GM23338 (cell line): Measurements from ENCODE around the gene SHISA9. TPM values are rescaled to one million over a fixed set of nuclear protein-coding genes. Genes with fewer than 3 reads are reported as not detected.

Experiments
- ATAC-seq: fragments of 200-7000 bp; cut with Tn5 transposase; 3 replicates; pipeline ENCODE4 v1.9.1; 2020
- DNase-seq: peaks from one replicate; pipeline ENCODE4 v3.0.0-alpha.2; 2015; ENCODE audit warnings: low spot score
- H2AFZ ChIP-seq: fragments of 200-600 bp; sonication (generic); 2 replicates; pipeline ENCODE4 v1.8.0; 2016; ENCODE audit warnings: antibody characterized with exemption, mild to moderate bottlenecking, moderate library complexity
- H3F3A ChIP-seq: fragments of 200-600 bp; sonication (generic); replicated peaks from 2 replicates; pipeline ENCODE4 v1.8.0; 2017; ENCODE audit warnings: antibody characterized with exemption, mixed run types, low read depth
- H3K27ac ChIP-seq: fragments of 200-600 bp; sonication (generic); 2 replicates; pipeline ENCODE4 v1.6.1; 2016; ENCODE audit warnings: low read depth
- H3K27me3 ChIP-seq: fragments of 200-600 bp; sonication (generic); 2 replicates; pipeline ENCODE4 v1.8.0; 2016; ENCODE audit warnings: mild to moderate bottlenecking, mixed run types, moderate library complexity; ENCODE audit not compliant: insufficient read depth
- H3K36me3 ChIP-seq: fragments of 200-600 bp; sonication (generic); 2 replicates; pipeline ENCODE4 v1.8.0; 2016; ENCODE audit warnings: mild to moderate bottlenecking; ENCODE audit not compliant: insufficient read depth
- H3K4me1 ChIP-seq: fragments of 200-600 bp; sonication (generic); 2 replicates; pipeline ENCODE4 v1.8.0; 2016; ENCODE audit warnings: mild to moderate bottlenecking, moderate library complexity; ENCODE audit not compliant: insufficient read depth
- H3K4me2 ChIP-seq: fragments of 200-600 bp; sonication (generic); 2 replicates; pipeline ENCODE4 v1.7.1; 2017; ENCODE audit warnings: mixed run types
- H3K4me3 ChIP-seq: fragments of 200-600 bp; sonication (generic); 2 replicates; pipeline ENCODE4 v1.6.1; 2016; ENCODE audit warnings: mixed run types
- H3K79me2 ChIP-seq: fragments of 200-600 bp; sonication (generic); replicated peaks from 2 replicates; pipeline ENCODE4 v1.8.0; 2017; ENCODE audit warnings: mild to moderate bottlenecking; ENCODE audit not compliant: insufficient read depth
- H3K9me2 ChIP-seq: fragments of 200-600 bp; sonication (generic); 2 replicates; pipeline ENCODE4 v1.8.0; 2017; ENCODE audit not compliant: insufficient read depth
- H4K20me1 ChIP-seq: fragments of 200-600 bp; sonication (generic); replicated peaks from 2 replicates; pipeline ENCODE4 v1.8.0; 2017; ENCODE audit warnings: mild to moderate bottlenecking; ENCODE audit not compliant: insufficient read depth
- H3K27ac Mint-ChIP-seq: 2 replicates; pipeline ENCODE4 v1.8.0; 2020; ENCODE audit warnings: inconsistent platforms, mild to moderate bottlenecking, moderate library complexity, mixed read lengths
- H3K27me3 Mint-ChIP-seq: 3 replicates; pipeline ENCODE4 v1.8.0; 2022; ENCODE audit warnings: low read depth, mild to moderate bottlenecking, moderate library complexity, mixed read lengths, inconsistent platforms; ENCODE audit not compliant: insufficient read depth, poor library complexity
- H3K36me3 Mint-ChIP-seq: 3 replicates; pipeline ENCODE4 v1.8.0; 2021; ENCODE audit warnings: low read depth, mild to moderate bottlenecking, inconsistent platforms, moderate library complexity, mixed read lengths
- H3K4me1 Mint-ChIP-seq: 3 replicates; pipeline ENCODE4 v1.8.0; 2020; ENCODE audit warnings: mild to moderate bottlenecking, inconsistent platforms, mixed read lengths
- H3K4me3 Mint-ChIP-seq: 3 replicates; pipeline ENCODE4 v1.8.0; 2021; ENCODE audit warnings: moderate library complexity, mild to moderate bottlenecking, inconsistent platforms, mixed read lengths
- H3K9me3 Mint-ChIP-seq: 3 replicates; pipeline ENCODE4 v1.8.0; 2020; ENCODE audit warnings: moderate library complexity, mild to moderate bottlenecking, inconsistent platforms, mixed read lengths
- CREB1 ChIP-seq: fragments of 250-450 bp; sonication (Bioruptor Pico); IDR thresholded peaks from 2 replicates; pipeline ENCODE4 v1.5.0; 2020; ENCODE audit warnings: low read depth, mild to moderate bottlenecking, moderate library complexity
- EZH2 ChIP-seq: fragments of 200-600 bp; sonication (generic); IDR thresholded peaks from one replicate; pipeline ENCODE4 v1.8.0; 2017; ENCODE audit warnings: antibody characterized with exemption, mild to moderate bottlenecking, low read depth; ENCODE audit not compliant: unreplicated experiment
- EZH2phosphoT487 ChIP-seq: fragments of 200-600 bp; sonication (generic); IDR thresholded peaks from one replicate; pipeline ENCODE4 v1.8.1; 2018; ENCODE audit warnings: antibody characterized with exemption; ENCODE audit not compliant: unreplicated experiment
- JUNB ChIP-seq: IDR thresholded peaks from one replicate; pipeline ENCODE4 v1.6.1; 2016; ENCODE audit warnings: antibody characterized with exemption; ENCODE audit not compliant: unreplicated experiment
- NANOG ChIP-seq: IDR thresholded peaks from 2 replicates; pipeline ENCODE4 v1.6.1; 2016; ENCODE audit warnings: antibody characterized with exemption, borderline replicate concordance
- POLR2AphosphoS5 ChIP-seq: IDR thresholded peaks from 2 replicates; pipeline ENCODE4 v1.6.1; 2016; ENCODE audit warnings: antibody characterized with exemption, low read depth
- STAT1 ChIP-seq: IDR thresholded peaks from one replicate; pipeline ENCODE4 v1.6.1; 2016; ENCODE audit warnings: antibody characterized with exemption; ENCODE audit not compliant: unreplicated experiment
- ZNF114 ChIP-seq: fragments of 250-450 bp; sonication (Bioruptor Pico); IDR thresholded peaks from 2 replicates; pipeline ENCODE4 v1.5.0; 2020; ENCODE audit warnings: mild to moderate bottlenecking, moderate library complexity
- ZNF331 ChIP-seq: fragments of 250-450 bp; sonication (Bioruptor Pico); IDR thresholded peaks from 2 replicates; pipeline ENCODE4 v1.5.0; 2020; ENCODE audit warnings: low read depth, mild to moderate bottlenecking, moderate library complexity
- ZNF462 ChIP-seq: fragments of 250-450 bp; sonication (Bioruptor Pico); IDR thresholded peaks from 2 replicates; pipeline ENCODE4 v1.5.0; 2020; ENCODE audit warnings: mild to moderate bottlenecking, moderate library complexity
- polyA plus RNA-seq: library from polyadenylated mRNA; unstranded; fragments of >200 nt; fragmentation: Nextera tagmentation; extraction: Ambion mirVana; gene quantifications from 2 replicates; pipeline ENCODE4 v1.2.1, GENCODE V29; 2016
- total RNA-seq: library from RNA; depleted of rRNA; stranded (reverse); fragments of >200 nt; shearing (Covaris generic); gene quantifications from 2 replicates; pipeline ENCODE4 v1.2.3, GENCODE V29; 2014
- TF ChIP-seq, protein P1 (sequence below): IDR thresholded peaks from one replicate; pipeline ENCODE4 v1.6.1; 2018; ENCODE audit warnings: antibody characterized with exemption; ENCODE audit not compliant: unreplicated experiment
- TF ChIP-seq, protein P2 (sequence below): IDR thresholded peaks from 2 replicates; pipeline ENCODE4 v1.6.1; 2016; ENCODE audit warnings: antibody characterized with exemption

Gene SHISA9
- total and polyA plus RNA-seq, 2 experiments from 2014 or later, result 10.4 to 45.6 TPM

DNA sequence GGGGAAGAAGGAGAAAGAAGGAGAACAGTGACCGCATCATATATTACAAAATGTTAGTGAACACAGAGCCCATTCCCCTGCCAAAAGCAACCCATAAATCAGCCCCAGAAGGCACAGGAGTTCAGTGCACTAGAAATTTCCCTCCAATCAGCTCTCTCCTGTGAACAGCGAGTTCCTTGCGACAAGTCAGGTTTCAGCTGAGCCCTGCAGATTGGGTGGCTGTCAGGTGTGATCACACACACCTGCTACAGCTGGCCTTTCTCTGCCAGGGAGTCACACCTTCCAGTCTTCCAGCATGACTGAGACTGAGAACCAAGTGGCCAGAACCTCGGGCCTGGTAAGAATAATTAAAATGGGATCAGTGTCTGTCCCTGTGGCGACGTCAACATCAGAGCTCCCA is 60.2 kb downstream of the SHISA9 start (continued):
- TF ChIP-seq EZH2, result no peak
- TF ChIP-seq JUNB, result no peak
- TF ChIP-seq, protein P1, sequence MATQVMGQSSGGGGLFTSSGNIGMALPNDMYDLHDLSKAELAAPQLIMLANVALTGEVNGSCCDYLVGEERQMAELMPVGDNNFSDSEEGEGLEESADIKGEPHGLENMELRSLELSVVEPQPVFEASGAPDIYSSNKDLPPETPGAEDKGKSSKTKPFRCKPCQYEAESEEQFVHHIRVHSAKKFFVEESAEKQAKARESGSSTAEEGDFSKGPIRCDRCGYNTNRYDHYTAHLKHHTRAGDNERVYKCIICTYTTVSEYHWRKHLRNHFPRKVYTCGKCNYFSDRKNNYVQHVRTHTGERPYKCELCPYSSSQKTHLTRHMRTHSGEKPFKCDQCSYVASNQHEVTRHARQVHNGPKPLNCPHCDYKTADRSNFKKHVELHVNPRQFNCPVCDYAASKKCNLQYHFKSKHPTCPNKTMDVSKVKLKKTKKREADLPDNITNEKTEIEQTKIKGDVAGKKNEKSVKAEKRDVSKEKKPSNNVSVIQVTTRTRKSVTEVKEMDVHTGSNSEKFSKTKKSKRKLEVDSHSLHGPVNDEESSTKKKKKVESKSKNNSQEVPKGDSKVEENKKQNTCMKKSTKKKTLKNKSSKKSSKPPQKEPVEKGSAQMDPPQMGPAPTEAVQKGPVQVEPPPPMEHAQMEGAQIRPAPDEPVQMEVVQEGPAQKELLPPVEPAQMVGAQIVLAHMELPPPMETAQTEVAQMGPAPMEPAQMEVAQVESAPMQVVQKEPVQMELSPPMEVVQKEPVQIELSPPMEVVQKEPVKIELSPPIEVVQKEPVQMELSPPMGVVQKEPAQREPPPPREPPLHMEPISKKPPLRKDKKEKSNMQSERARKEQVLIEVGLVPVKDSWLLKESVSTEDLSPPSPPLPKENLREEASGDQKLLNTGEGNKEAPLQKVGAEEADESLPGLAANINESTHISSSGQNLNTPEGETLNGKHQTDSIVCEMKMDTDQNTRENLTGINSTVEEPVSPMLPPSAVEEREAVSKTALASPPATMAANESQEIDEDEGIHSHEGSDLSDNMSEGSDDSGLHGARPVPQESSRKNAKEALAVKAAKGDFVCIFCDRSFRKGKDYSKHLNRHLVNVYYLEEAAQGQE, result no peak
- TF ChIP-seq POLR2AphosphoS5, result no peak
- TF ChIP-seq ZNF114 (CRISPR knock-in tag), result no peak
- TF ChIP-seq ZNF331, result no peak
- TF ChIP-seq EZH2phosphoT487, result no peak
- TF ChIP-seq NANOG, result no peak

- Mint-ChIP-seq H3K4me1 (peaks cover 2% of the 10 kb centered on the region; the same call in 1 of the 3 replicates), H3K9me3 (peaks cover 6% of the 10 kb centered on the region; the same call in 1 of the 3 replicates), H3K4me3 (no peak overlapping the region), H3K27ac (no peak overlapping the region), H3K36me3 (peaks cover 22% of the 10 kb centered on the region), H3K27me3 (no peaks in the 10 kb centered on the region)
- H2AFZ ChIP-seq, result no peak overlapping the region
- peaks cover 62% of the 10 kb centered on the region for H3K79me2 ChIP-seq
- H4K20me1 ChIP-seq, result peaks cover 3% of the 10 kb centered on the region
- ATAC-seq, result no peak
- no peaks in the 10 kb centered on the region for H3K36me3 ChIP-seq
- H3K27me3 ChIP-seq, result no peaks in the 10 kb centered on the region
- H3F3A ChIP-seq, result no peaks in the 10 kb centered on the region
- H3K27ac ChIP-seq, result no peak overlapping the region
- no peak for DNase-seq
- no peak overlapping the region for H3K4me3 ChIP-seq
- H3K4me2 ChIP-seq, result no peak overlapping the region
- H3K4me1 ChIP-seq, result no peaks in the 10 kb centered on the region
- no peaks in the 10 kb centered on the region for H3K9me2 ChIP-seq
- TF ChIP-seq EZH2, result no peak
- TF ChIP-seq NANOG, result no peak
- no peak for TF ChIP-seq EZH2phosphoT487
- no peak for TF ChIP-seq STAT1
- TF ChIP-seq CREB1 (CRISPR knock-in tag), result no peak
- TF ChIP-seq, protein P2, sequence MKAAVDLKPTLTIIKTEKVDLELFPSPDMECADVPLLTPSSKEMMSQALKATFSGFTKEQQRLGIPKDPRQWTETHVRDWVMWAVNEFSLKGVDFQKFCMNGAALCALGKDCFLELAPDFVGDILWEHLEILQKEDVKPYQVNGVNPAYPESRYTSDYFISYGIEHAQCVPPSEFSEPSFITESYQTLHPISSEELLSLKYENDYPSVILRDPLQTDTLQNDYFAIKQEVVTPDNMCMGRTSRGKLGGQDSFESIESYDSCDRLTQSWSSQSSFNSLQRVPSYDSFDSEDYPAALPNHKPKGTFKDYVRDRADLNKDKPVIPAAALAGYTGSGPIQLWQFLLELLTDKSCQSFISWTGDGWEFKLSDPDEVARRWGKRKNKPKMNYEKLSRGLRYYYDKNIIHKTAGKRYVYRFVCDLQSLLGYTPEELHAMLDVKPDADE, result no peak
- no peak for TF ChIP-seq JUNB
- no peak for TF ChIP-seq ZNF114 (CRISPR knock-in tag)
- TF ChIP-seq POLR2AphosphoS5, result no peak
- no peak for TF ChIP-seq ZNF331
- TF ChIP-seq ZNF462 (CRISPR knock-in tag), result no peak
These were observed 63.1 kb downstream of the SHISA9 start for GRCh38 chr16:12964461-12964860.
